Nucleus accumbens (tissue), 56 donors: ENCODE results near the gene CRACDL.

Experiments
- DNase-seq, 56 donors: peaks; one replicate each; lab custom pipeline; 2025; lab: John Stamatoyannopoulos, UW

CRACDL gene

GRCh38 chr2:98790221-98790620, 145.8 kb downstream of the CRACDL start:
- no peak for DNase-seq

GRCh38 chr2:98787700-98788099, 148.3 kb downstream of the CRACDL start:
- DNase-seq = no peak

DNA sequence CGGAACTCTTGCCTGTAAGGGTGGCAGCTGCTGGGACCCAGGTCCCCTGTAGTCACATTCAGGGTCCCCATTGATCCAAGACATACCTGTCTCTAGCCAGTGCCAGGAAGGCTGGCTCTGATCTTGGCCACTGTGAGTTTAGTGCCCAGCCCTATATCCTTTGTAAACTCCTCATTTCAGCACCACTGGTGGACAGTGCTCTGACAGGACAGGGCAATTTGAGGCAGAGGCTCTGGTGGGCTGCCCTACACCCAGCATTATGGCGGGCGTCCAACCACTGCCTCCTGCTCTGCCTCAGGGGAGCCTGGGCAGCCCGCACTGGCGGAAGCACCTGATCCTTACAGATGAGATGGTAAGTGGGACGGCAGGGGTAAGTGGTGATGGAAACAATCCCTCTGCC, 149.8 kb downstream of the CRACDL start:
- no peak for DNase-seq

GRCh38 chr2:98782570-98782969, 153.5 kb downstream of the CRACDL start:
- DNase-seq = no peak

DNA sequence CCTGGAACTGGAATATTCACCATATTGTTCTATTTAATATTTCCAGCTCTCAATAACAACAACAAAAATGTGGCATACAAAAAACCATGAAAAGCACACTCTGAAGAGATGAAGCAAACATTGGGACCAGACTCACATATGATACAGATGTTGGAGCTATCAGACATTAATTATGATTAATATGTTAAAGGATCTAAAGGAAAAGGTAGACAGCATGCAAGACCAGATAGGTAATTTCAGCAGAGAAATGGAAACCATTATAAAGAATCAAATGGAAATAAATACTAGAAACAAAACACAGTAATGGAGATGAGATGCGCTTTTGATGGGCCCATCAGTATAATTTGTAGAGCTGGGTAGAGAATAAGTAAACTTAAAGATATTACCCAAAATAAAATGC, 154.2 kb downstream of the CRACDL start:
- no peak for DNase-seq

DNA sequence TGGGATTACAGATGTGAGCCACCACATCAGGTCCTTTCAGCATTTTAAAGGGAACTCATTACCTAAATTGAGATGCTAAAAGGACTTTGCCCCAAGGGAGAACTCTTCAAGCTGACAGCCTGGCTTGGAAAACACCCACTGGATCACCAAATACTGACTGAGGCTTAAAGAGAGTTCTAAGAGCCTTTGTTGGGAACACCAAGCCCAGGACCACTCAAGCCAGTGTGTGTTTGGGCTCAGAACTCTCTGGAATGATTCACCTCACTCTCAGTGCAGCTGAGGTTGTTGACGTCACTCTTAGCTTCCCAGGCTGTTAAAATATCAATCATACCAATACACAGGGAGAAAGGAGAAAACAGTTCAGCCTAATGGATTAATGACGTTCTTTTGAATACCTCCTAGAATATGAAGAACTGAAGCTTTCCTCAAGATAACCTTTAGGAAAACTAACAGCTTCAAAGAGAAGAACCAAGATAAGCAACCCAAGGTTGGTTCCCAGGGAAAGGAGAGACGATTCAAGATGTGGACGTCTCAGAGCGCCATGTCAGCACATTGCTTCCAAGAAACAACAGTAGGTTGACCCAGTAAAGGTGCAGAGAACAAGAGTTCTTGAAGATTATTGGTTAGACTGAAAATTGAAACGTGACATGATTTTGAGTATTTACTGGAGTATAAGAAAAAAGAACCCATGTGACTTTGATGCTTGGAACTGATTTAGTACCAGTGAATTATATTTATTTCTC, 157.1 kb downstream of the CRACDL start:
- DNase-seq = no peak

DNA sequence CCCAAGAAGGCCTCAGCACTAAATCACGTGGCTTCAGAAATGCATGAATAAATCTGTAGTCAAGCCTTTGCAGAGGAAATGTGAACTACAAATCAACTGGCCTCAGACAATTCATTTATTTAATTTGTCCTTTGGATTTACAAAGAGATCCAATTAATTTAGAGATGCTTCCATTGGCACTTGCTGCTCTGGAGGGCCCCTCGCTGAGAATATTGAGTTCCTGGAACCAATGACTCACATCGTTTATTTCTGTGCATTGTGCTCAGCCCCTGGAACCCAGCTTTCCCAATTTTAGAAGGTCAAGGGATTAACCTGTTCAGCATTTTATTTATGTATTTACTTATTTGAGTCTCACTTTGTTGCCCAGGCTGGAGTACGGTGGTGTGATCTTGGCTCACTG, 157.9 kb downstream of the CRACDL start:
- DNase-seq = no peak

DNA sequence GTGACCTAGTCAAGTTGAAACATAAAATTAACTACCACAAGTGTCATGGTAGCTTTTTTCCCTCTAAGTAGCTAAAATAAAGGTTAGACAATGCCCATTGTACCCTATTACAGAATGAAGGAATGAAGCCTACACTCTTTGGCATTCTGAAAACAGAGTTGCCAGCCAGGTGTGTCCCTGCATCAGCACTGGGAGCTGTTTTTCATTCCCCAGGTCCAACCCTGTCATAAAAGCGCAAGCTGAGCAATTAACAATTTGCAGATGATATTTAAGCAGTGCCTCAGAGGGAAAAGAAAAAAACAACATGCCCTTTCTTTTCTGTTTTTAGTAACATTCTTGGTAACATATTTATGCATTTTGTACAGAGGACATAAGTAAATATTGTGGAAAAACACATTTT, 158.3 kb downstream of the CRACDL start:
- DNase-seq = no peak

DNA sequence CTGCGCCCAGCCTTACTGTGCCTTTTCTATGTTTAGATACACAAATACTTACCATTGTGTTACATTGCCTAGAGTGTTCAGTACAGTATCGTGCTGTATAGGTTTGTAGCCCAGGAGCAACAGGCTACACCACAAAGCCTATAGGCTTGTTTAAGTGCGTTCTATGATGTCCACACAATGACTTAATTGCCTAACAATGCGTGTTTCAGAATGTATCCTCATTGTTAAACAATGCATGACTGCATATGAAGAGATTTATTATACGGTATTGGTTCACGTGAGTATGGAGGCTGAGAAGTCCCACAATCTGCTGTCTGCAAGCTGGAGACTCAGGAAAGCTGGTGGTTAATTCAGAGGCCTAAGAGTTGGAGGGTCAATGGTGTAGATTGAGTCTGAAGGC, 158.9 kb downstream of the CRACDL start:
- DNase-seq = no peak

GRCh38 chr2:98776136-98776535, 159.9 kb downstream of the CRACDL start:
- DNase-seq = no peak

DNA sequence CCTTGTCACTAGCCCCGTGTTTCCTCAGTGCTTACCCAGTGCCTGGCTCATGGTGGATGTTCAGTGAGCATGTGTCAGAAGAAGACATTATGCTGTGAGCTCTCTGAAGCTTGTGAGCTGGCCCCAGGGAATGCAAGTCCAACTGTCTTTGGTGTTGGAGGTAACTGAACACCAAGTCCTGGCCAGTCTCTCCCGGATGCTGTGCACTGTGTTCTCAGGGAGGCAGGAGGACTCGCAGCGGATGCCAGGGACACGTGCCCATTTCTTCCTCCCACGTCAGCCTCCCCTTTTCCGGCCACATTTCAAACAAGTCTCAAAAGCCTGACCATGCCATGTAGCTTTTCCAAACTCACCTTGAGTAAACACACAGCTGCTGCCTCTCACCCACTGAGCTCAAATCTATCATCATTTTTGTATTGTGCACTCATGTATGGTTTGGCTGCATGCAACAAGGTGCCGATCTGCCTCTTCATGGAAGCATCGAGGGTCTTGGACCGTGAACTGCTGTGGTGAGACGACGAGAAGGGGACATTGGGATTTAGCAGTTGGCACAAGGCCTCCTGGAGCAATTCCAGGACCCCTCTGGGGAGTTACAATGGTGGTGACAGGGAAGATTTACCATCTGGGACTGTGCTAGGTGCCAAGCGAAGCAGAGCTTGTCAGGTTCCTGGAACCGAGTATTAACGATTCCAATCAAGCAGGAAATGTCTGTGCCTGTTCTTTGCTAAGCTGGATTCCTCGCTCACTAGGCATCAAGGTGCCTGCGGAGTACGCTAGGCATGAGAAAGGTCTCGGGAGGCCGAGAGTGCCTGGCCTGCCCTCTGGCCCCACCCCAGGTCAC, 160.7 kb downstream of the CRACDL start:
- DNase-seq = no peak

DNA sequence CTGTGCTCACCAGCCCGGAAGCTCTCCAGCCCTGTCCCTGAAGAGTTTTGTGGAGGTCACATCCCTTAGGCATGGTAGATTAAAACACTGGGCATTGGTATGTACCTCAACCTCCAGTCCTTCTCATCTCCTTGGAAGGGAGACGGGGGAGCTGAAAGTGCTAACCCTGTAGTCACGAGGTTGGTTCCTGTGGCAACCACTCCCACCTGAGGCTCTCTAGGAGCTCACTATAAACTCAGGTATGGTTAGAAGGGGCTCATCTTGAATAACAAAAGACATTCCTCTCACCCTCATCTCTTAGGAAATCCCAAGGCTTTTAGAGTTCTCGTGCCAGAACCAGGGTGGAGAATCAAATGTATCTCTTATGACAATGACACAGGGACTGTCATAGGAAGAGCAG, 162.1 kb downstream of the CRACDL start:
- peak in 8 of 56 donors; percentile 16 to 69 (median 34) for DNase-seq

GRCh38 chr2:98773169-98773568, 162.9 kb downstream of the CRACDL start:
- no peak for DNase-seq

- DNase-seq = no peak
Measured at GRCh38 chr2:98772536-98772935, 163.5 kb downstream of the CRACDL start.

GRCh38 chr2:98771721-98772524, 164.1 kb downstream of the CRACDL start:
- DNase-seq = no peak

DNA sequence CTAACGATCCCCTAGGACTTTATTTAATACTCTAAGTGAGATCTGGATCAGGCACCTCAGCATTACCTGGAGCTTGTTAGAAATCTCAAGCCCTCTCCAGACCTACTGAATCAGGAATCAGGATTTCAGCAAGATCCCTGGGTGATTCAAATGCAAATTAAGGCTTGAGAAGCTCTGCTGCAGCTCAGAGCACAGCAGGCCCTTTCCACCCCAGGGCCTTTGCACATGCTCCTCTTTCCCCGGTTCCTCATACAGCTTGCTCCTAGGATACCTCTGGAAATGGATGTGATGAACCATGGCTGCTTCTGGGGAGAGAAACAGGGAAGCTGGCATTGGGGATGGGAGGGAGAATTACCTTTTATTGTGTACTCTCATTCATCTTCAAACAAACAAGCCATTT, 164.8 kb downstream of the CRACDL start:
- no peak for DNase-seq

DNA sequence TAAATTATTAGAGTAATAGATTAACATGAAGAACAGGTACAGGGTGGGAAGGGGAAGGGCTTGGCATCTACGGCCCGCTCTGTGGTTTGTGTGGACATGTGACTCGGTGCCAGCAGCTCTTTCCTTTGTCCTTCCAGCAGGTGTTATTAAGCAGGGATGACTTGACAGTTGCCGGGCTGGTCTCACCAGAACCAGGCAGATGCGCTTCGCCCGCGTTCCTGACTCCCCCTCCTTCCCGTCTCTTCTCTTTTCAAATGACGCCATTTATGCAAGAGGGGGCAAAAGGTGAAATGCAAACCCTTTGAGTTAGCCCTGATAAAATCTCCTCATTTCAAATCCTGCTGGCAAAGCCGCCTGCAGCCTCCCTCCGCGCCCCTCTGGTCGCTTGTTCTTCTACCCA, 166.2 kb downstream of the CRACDL start:
- DNase-seq = no peak

- DNase-seq = no peak
Measured at GRCh38 chr2:98769114-98769476, 166.9 kb downstream of the CRACDL start.

- DNase-seq = no peak
Measured at GRCh38 chr2:98768384-98769113, 167.5 kb downstream of the CRACDL start.

DNA sequence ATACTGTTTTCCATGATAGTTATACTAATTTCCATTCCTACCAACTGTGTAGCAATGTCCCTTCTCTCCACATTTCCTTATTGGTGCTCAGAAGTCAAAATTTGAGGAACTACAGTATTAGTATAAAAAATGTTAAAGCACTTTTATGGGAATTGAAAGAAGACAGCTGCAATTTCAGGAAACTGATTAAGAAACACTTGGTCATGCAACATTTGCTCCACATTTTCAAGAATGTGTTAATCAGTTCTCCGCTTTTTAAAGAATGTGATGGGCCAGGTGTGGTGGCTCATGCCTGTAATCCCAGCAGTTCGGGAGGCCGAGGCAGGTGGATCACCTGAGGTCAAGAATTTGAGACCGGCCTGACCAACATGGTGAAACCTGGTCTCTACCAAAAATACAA, 171.5 kb downstream of the CRACDL start:
- no peak for DNase-seq
